Smooth muscle cell of bladder (primary cell): ENCODE data around the gene TPSAB1. TPM values are rescaled to one million over a fixed set of nuclear protein-coding genes. Genes with fewer than 3 reads are reported as not detected.

ENCODE experiments used
- total RNA-seq: library from RNA; depleted of rRNA; stranded (reverse); fragments of >200 nt; gene quantifications from 2 replicates; pipeline ENCODE4 v1.2.3, GENCODE V29; 2014

The TPSAB1 gene
- total RNA-seq, result not detected in 2 replicates

GRCh38 chr16:1240436-1240835, at the start of gene TPSAB1:
Gene TPSAB1, plus strand, starts transcription at chr16:1240705. Its CDS starts 234 bp downstream, at chr16:1240939.

GRCh38 chr16:1225051-1225451, 15.5 kb upstream of the TPSAB1 start, which contains the start of gene TPSG1:
Gene TPSG1, minus strand, starts transcription at chr16:1225268. Its CDS starts 16 bp downstream, at chr16:1225252.

GRCh38 chr16:1230084-1230470, 10.4 kb upstream of the TPSAB1 start, which contains the start of gene TPSB2:
Gene TPSB2, minus strand, starts transcription at chr16:1230184. Its CDS starts 233 bp downstream, at chr16:1229951.

GRCh38 chr16:1255276-1256122, 15.0 kb downstream of the TPSAB1 start, which contains the start of gene TPSD1:
Gene TPSD1, plus strand, starts transcription at chr16:1256069. Its CDS starts 212 bp downstream, at chr16:1256281.

Other genes starting within 250 kb of the TPSAB1 start
- gene SSTR5, start 168.0 kb upstream of the TPSAB1 start, total RNA-seq, result not detected in 2 replicates
- not detected in 2 replicates for gene C1QTNF8, start 144.5 kb upstream of the TPSAB1 start, total RNA-seq
- 1.3 and 1.4 TPM in 2 replicates for gene CACNA1H, start 87.6 kb upstream of the TPSAB1 start, total RNA-seq
- gene TPSG1, start 15.4 kb upstream of the TPSAB1 start, total RNA-seq, result not detected in 2 replicates
- not detected in 2 replicates for gene TPSB2, start 10.5 kb upstream of the TPSAB1 start, total RNA-seq
- gene TPSD1, start 15.4 kb downstream of the TPSAB1 start, total RNA-seq, result not detected in 2 replicates
- 30.3 and 45.2 TPM in 2 replicates for gene UBE2I, start 68.9 kb downstream of the TPSAB1 start, total RNA-seq
- gene BAIAP3, start 92.9 kb downstream of the TPSAB1 start, total RNA-seq, result 0.28 TPM in 2 replicates
- 50.3 and 63.9 TPM in 2 replicates for gene TSR3, start 111.2 kb downstream of the TPSAB1 start, total RNA-seq
- 40.2 and 60.1 TPM in 2 replicates for gene GNPTG, start 111.2 kb downstream of the TPSAB1 start, total RNA-seq
- 5.3 and 6.7 TPM in 2 replicates for gene UNKL, start 174.0 kb downstream of the TPSAB1 start, total RNA-seq
- gene UQCC4, start 180.0 kb downstream of the TPSAB1 start, total RNA-seq, result 14.4 and 15.9 TPM in 2 replicates
- not detected in 2 replicates for gene PERCC1, start 190.4 kb downstream of the TPSAB1 start, total RNA-seq
- 0.14 and 0.28 TPM in 2 replicates for gene CCDC154, start 203.9 kb downstream of the TPSAB1 start, total RNA-seq
- gene CLCN7, start 234.3 kb downstream of the TPSAB1 start, total RNA-seq, result 50.6 and 91.4 TPM in 2 replicates
- gene PTX4, start 248.2 kb downstream of the TPSAB1 start, total RNA-seq, result 0.09 TPM in 1 of 2 replicates, not detected in the other